SK-N-SH treated with all-trans-retinoic acid at 6 μM for 48 hours (cell line): ENCODE results near the gene SH3PXD2A.
A peak's percentile ranks its signal among the peaks of the same experiment; 100 is the strongest.

Experiments used
- ATAC-seq: fragments of 200-7000 bp; cut with Tn5 transposase; 3 replicates; pipeline ENCODE4 v1.9.1; 2020; ENCODE audit warnings: mild to moderate bottlenecking, moderate library complexity
- ARNTL ChIP-seq: fragments of 450-650 bp; formaldehyde crosslinking; IDR thresholded peaks from 2 replicates; pipeline ENCODE4 v1.5.0; 2020; ENCODE audit warnings: low read depth, mild to moderate bottlenecking, moderate library complexity, borderline replicate concordance
- BACH2 ChIP-seq: fragments of 250-450 bp; sonication (Bioruptor Pico); IDR thresholded peaks from 2 replicates; pipeline ENCODE4 v1.9.0; 2021; ENCODE audit warnings: mild to moderate bottlenecking, borderline replicate concordance
- CSDC2 ChIP-seq: fragments of 250-450 bp; sonication (Bioruptor Pico); IDR thresholded peaks from 2 replicates; pipeline ENCODE4 v1.5.0; 2020; ENCODE audit warnings: mild to moderate bottlenecking, moderate library complexity
- ISL1 ChIP-seq: fragments of 250-450 bp; sonication (Bioruptor Pico); IDR thresholded peaks from 2 replicates; pipeline ENCODE4 v2.1.2; 2022; ENCODE audit warnings: mild to moderate bottlenecking, moderate library complexity
- PPARA ChIP-seq: fragments of 250-450 bp; sonication (Bioruptor Pico); IDR thresholded peaks from 2 replicates; pipeline ENCODE4 v1.5.0; 2020; ENCODE audit warnings: mild to moderate bottlenecking, borderline replicate concordance
- RARB ChIP-seq: fragments of 250-450 bp; sonication (Bioruptor Pico); IDR thresholded peaks from 2 replicates; pipeline ENCODE4 v1.8.0; 2021; ENCODE audit warnings: mild to moderate bottlenecking, moderate library complexity
- SNAI2 ChIP-seq: fragments of 250-450 bp; sonication (Bioruptor Pico); IDR thresholded peaks from 2 replicates; pipeline ENCODE4 v1.5.0; 2020; ENCODE audit warnings: mild to moderate bottlenecking, moderate library complexity
- TCF4 ChIP-seq: fragments of 250-450 bp; sonication (Bioruptor Pico); IDR thresholded peaks from 2 replicates; pipeline ENCODE4 v1.8.0; 2021; ENCODE audit warnings: mild to moderate bottlenecking, moderate library complexity, borderline replicate concordance
- TOX ChIP-seq: fragments of 250-450 bp; sonication (Bioruptor Pico); IDR thresholded peaks from 2 replicates; pipeline ENCODE4 v1.8.0; 2021; ENCODE audit warnings: mild to moderate bottlenecking, moderate library complexity, borderline replicate concordance
- ZC3H10 ChIP-seq: fragments of 250-450 bp; sonication (Bioruptor Pico); IDR thresholded peaks from 2 replicates; pipeline ENCODE4 v1.5.1; 2021; ENCODE audit warnings: mild to moderate bottlenecking, moderate library complexity
- ZFP30 ChIP-seq: fragments of 450-650 bp; formaldehyde crosslinking; IDR thresholded peaks from 2 replicates; pipeline ENCODE4 v1.5.0; 2022; ENCODE audit warnings: mild to moderate bottlenecking, moderate library complexity
- ZNF565 ChIP-seq: fragments of 450-650 bp; formaldehyde crosslinking; conservative IDR thresholded peaks from 2 replicates; pipeline ENCODE4 v1.5.0; 2020; ENCODE audit warnings: low read depth, mild to moderate bottlenecking, moderate library complexity
- ZNF70 ChIP-seq: fragments of 450-650 bp; formaldehyde crosslinking; IDR thresholded peaks from 2 replicates; pipeline ENCODE4 v1.5.0; 2020; ENCODE audit warnings: mild to moderate bottlenecking, moderate library complexity
- ZNF8 ChIP-seq: fragments of 450-650 bp; formaldehyde crosslinking; IDR thresholded peaks from 2 replicates; pipeline ENCODE4 v1.5.0; 2020; ENCODE audit warnings: mild to moderate bottlenecking, moderate library complexity
- TF ChIP-seq, protein P1 (sequence below): fragments of 250-450 bp; sonication (Bioruptor Pico); IDR thresholded peaks from 2 replicates; pipeline ENCODE4 v1.5.0; 2020; ENCODE audit warnings: mild to moderate bottlenecking, moderate library complexity
- TF ChIP-seq, protein P2 (sequence below): fragments of 250-450 bp; sonication (Bioruptor Pico); IDR thresholded peaks from 2 replicates; pipeline ENCODE4 v1.5.1; 2020; ENCODE audit warnings: low read depth, mild to moderate bottlenecking, moderate library complexity
- TF ChIP-seq, protein P3 (sequence below): fragments of 250-450 bp; sonication (Bioruptor Pico); IDR thresholded peaks from 2 replicates; pipeline ENCODE4 v1.8.0; 2021; ENCODE audit warnings: low read depth, mild to moderate bottlenecking, moderate library complexity, borderline replicate concordance
- TF ChIP-seq, protein P4 (sequence below): fragments of 250-450 bp; sonication (Bioruptor Pico); IDR thresholded peaks from 2 replicates; pipeline ENCODE4 v1.8.0; 2020; ENCODE audit warnings: mild to moderate bottlenecking, moderate library complexity, borderline replicate concordance

SH3PXD2A gene

DNA sequence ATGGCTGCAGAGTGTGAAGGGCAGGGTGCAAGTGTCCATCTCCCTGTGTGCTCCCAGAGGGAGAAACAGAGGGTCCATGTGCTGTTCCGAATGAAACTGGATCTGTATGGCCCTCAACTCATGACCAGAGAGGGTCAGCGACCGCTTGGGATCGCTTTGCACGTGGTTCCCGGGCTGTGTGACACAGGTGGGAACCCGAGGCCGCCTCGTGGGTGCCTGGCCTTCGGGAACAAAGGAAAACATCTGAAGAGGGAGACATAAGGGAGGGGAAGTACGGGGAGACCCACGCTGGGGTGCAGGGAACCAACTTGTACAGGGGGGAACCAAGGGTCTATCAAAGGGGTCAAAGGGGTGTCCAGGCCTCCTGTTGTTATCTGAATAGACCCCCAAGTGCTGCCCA is 57.5 kb downstream of the SH3PXD2A start:
- TF ChIP-seq ZFP30 (CRISPR knock-in tag) (no peak), ZNF8 (CRISPR knock-in tag) (no peak), ZNF565 (CRISPR knock-in tag) (no peak), PPARA (CRISPR knock-in tag) (no peak), ARNTL (CRISPR knock-in tag) (no peak), ZC3H10 (no peak), CSDC2 (CRISPR knock-in tag) (no peak), ISL1 (CRISPR knock-in tag) (no peak), TCF4 (CRISPR knock-in tag) (no peak), TOX (CRISPR knock-in tag) (no peak)
- TF ChIP-seq, protein P1, sequence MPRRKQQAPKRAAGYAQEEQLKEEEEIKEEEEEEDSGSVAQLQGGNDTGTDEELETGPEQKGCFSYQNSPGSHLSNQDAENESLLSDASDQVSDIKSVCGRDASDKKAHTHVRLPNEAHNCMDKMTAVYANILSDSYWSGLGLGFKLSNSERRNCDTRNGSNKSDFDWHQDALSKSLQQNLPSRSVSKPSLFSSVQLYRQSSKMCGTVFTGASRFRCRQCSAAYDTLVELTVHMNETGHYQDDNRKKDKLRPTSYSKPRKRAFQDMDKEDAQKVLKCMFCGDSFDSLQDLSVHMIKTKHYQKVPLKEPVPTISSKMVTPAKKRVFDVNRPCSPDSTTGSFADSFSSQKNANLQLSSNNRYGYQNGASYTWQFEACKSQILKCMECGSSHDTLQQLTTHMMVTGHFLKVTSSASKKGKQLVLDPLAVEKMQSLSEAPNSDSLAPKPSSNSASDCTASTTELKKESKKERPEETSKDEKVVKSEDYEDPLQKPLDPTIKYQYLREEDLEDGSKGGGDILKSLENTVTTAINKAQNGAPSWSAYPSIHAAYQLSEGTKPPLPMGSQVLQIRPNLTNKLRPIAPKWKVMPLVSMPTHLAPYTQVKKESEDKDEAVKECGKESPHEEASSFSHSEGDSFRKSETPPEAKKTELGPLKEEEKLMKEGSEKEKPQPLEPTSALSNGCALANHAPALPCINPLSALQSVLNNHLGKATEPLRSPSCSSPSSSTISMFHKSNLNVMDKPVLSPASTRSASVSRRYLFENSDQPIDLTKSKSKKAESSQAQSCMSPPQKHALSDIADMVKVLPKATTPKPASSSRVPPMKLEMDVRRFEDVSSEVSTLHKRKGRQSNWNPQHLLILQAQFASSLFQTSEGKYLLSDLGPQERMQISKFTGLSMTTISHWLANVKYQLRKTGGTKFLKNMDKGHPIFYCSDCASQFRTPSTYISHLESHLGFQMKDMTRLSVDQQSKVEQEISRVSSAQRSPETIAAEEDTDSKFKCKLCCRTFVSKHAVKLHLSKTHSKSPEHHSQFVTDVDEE: no peak
- TF ChIP-seq, protein P2, sequence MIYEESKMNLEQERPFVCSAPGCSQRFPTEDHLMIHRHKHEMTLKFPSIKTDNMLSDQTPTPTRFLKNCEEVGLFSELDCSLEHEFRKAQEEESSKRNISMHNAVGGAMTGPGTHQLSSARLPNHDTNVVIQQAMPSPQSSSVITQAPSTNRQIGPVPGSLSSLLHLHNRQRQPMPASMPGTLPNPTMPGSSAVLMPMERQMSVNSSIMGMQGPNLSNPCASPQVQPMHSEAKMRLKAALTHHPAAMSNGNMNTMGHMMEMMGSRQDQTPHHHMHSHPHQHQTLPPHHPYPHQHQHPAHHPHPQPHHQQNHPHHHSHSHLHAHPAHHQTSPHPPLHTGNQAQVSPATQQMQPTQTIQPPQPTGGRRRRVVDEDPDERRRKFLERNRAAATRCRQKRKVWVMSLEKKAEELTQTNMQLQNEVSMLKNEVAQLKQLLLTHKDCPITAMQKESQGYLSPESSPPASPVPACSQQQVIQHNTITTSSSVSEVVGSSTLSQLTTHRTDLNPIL (CRISPR knock-in tag): no peak
- TF ChIP-seq, protein P3, sequence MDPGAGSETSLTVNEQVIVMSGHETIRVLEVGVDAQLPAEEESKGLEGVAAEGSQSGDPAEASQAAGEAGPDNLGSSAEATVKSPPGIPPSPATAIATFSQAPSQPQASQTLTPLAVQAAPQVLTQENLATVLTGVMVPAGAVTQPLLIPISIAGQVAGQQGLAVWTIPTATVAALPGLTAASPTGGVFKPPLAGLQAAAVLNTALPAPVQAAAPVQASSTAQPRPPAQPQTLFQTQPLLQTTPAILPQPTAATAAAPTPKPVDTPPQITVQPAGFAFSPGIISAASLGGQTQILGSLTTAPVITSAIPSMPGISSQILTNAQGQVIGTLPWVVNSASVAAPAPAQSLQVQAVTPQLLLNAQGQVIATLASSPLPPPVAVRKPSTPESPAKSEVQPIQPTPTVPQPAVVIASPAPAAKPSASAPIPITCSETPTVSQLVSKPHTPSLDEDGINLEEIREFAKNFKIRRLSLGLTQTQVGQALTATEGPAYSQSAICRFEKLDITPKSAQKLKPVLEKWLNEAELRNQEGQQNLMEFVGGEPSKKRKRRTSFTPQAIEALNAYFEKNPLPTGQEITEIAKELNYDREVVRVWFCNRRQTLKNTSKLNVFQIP (CRISPR knock-in tag): no peak
- TF ChIP-seq, all 23 proteins: peak for 0
- ATAC-seq: no peak

DNA sequence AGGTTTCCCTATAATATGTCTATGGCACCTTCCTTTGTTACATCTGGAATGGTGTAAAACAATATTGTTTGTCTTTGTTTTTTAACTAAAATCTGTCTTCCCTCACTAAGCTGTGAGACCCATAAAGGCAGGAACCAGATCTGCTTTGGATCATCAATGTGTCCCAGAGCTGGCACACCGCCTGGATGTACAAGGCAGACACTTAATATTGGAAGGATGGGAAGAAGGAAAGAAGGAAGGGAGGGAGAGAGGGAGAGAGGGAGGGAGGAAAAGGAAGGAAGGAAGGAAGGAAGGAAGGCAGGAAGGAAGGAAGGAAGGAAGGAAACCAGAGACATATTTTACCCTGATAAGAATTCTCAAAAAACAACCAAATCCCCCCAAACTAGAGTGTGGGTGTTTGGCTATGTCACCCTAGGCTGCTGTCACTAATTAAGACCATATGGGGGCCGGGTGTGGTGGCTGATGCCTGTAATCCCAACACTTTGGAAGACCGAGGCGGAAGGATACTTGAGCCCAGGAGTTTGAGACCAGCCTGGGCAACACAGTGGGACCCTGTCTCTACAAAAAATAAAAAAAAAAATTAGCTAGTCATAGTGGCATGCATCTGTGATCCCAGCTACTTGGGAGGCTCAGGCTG is 59.6 kb downstream of the SH3PXD2A start:
- peak; percentile 85 for TF ChIP-seq TCF4 (CRISPR knock-in tag)
- no peak for TF ChIP-seq ZFP30 (CRISPR knock-in tag)
- TF ChIP-seq, all 23 proteins: peak for 1
- ATAC-seq: peak; percentile 64

DNA sequence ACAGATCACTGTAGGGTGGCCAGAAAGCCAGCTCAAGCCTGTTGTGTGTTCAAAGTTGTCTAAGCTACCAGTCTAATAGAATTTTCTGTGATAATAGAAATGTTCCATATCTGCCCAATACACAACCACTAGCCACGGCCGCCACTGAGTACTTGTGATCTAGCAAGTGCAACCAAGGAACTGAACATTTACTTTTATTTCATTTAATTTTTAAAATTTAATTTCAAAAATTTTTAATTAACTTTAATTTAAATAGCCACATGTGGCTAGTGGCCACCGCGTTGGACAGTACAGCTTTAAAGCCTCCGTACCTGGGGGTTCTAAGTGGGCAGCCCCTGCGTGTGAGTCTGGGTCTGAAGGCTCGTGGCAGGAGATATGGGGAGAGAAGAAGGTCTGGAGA is 60.4 kb downstream of the SH3PXD2A start:
- ATAC-seq: no peak
- TF ChIP-seq RARB (no peak), TOX (CRISPR knock-in tag) (no peak), ZNF70 (CRISPR knock-in tag) (no peak), ISL1 (CRISPR knock-in tag) (no peak), ZC3H10 (no peak), PPARA (CRISPR knock-in tag) (no peak), BACH2 (CRISPR knock-in tag) (no peak), SNAI2 (CRISPR knock-in tag) (no peak)
- TF ChIP-seq, protein P2 (CRISPR knock-in tag): no peak
- TF ChIP-seq, protein P4, sequence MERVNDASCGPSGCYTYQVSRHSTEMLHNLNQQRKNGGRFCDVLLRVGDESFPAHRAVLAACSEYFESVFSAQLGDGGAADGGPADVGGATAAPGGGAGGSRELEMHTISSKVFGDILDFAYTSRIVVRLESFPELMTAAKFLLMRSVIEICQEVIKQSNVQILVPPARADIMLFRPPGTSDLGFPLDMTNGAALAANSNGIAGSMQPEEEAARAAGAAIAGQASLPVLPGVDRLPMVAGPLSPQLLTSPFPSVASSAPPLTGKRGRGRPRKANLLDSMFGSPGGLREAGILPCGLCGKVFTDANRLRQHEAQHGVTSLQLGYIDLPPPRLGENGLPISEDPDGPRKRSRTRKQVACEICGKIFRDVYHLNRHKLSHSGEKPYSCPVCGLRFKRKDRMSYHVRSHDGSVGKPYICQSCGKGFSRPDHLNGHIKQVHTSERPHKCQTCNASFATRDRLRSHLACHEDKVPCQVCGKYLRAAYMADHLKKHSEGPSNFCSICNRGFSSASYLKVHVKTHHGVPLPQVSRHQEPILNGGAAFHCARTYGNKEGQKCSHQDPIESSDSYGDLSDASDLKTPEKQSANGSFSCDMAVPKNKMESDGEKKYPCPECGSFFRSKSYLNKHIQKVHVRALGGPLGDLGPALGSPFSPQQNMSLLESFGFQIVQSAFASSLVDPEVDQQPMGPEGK (CRISPR knock-in tag): no peak
- TF ChIP-seq, all 23 proteins: peak for 0
